Epithelial cell of proximal tubule (primary cell): ENCODE results near the gene ZSCAN12. TPM values are rescaled to one million over a fixed set of nuclear protein-coding genes. Genes with fewer than 3 reads are reported as not detected.

Experiments
- DNase-seq: peaks from one replicate; pipeline ENCODE4 v3.0.0-alpha.2; 2011; ENCODE audit warnings: low read depth
- H3K4me3 ChIP-seq: 2 replicates; pipeline ENCODE4 v1.5.1; 2011; ENCODE audit warnings: low read depth, mild to moderate bottlenecking, low read length
- total RNA-seq: library from RNA; depleted of rRNA; stranded (reverse); fragments of >200 nt; gene quantifications from 2 replicates; pipeline ENCODE4 v1.2.3, GENCODE V29; 2015
- TF ChIP-seq, protein P1 (sequence below): conservative IDR thresholded peaks from 2 replicates; pipeline ENCODE4 v1.5.1; 2012; ENCODE audit warnings: low read depth, mild to moderate bottlenecking, low read length

Gene ZSCAN12
- total RNA-seq, 1 donor from 2014 or later, result 4.9 TPM

DNA sequence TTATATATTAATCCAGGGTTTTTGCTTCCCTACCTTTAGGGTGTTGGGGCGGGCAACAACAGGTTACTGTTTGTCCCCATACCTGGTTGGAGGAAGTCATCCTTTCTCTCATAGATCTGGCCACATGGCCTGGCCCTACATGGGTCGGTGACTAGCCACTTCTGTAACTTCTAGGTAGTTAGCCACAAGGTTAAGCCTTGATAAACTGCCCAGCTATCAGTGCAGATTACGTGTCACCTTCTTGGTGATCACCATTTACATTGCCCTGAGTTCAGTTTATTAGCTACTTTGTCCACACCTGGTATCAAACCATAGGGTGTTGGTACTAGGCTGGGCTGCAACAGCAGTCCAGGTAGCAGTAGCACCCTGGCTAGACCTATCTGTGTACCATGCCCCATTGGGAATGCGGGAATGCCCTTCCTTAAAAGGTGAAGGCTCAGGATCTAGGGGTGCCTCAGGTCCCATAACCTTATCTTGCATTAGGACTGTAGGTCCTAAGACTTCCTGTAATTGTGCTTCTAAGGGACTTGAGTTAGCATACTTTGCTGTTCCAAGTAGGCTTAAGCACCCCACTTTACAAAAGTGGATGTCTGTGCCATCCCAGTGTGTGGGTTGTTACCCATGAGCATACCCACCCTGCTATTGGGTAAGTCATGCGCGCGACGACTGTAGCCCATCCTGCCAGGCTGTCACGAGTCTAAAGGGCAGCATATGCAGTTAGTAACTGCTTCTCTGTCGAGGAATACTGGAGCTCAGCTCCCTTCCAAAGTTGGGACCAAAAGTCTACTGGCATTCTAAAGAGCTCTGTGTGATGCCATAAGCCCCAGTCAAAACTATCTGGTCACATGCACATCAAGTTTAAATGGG lies 44.6 kb downstream of the ZSCAN12 start:
- peak overlapping the region; percentile 71 for H3K4me3 ChIP-seq
- DNase-seq, result no peak

DNA sequence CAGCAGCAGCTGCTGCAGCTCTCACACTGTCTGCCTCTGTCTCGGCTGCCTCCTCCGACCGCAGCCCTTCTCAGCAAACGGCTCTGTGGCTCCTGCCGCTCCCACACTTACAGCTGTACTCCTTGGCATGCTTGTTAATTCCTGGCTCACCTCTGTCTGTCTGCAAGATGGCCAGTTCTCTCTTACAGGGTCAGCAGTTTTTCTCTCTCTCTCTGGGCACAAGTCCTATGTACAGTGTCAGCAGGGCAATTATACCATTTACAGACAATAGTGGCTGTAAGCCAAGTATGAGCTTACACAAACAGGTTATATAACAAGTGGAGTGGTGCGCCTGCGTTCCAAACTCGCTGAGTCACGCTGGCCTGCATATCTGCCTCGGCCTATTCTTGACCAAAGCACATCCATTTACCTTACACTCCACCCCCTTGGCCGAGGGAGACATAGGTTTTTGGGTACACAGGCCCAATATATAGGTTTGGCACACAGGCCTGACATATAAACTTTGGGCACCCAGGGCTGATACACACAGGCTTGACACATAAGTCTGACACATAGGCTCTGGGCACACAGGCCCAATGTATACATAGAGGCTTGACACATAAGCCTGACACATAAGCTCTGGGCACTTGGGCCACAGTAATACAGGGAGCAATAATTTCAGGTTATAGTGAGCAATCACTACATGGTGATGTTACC lies 45.4 kb downstream of the ZSCAN12 start:
- peak; percentile 56 for DNase-seq
- H3K4me3 ChIP-seq, result peak overlapping the region; percentile 25
- TF ChIP-seq, protein P1, sequence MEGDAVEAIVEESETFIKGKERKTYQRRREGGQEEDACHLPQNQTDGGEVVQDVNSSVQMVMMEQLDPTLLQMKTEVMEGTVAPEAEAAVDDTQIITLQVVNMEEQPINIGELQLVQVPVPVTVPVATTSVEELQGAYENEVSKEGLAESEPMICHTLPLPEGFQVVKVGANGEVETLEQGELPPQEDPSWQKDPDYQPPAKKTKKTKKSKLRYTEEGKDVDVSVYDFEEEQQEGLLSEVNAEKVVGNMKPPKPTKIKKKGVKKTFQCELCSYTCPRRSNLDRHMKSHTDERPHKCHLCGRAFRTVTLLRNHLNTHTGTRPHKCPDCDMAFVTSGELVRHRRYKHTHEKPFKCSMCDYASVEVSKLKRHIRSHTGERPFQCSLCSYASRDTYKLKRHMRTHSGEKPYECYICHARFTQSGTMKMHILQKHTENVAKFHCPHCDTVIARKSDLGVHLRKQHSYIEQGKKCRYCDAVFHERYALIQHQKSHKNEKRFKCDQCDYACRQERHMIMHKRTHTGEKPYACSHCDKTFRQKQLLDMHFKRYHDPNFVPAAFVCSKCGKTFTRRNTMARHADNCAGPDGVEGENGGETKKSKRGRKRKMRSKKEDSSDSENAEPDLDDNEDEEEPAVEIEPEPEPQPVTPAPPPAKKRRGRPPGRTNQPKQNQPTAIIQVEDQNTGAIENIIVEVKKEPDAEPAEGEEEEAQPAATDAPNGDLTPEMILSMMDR, result no peak

More for the DNA sequence above, 44.6 kb downstream of the ZSCAN12 start:
- TF ChIP-seq, protein P1, result no peak

DNA sequence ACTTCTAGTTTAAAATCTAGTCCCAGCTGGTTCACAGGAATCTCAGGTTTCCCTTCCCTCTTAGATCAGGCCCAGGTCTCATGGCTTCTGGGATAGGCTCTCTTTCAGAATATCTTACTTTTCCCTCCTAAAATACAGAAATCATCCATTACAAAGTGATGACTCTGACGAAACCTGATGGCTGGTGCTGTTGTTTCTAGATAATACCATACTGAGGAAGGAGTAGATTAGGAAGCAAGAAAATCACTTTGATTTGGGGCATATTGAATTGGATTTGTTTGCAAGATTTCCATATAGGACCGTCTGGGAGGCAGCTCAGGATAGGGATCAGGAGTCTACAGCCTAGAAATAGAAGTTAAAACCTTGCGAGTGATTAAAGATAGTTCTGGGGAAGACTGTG lies 46.2 kb downstream of the ZSCAN12 start:
- no peak for DNase-seq
- TF ChIP-seq, protein P1, result no peak
- H3K4me3 ChIP-seq, result peak overlapping the region; percentile 25

DNA sequence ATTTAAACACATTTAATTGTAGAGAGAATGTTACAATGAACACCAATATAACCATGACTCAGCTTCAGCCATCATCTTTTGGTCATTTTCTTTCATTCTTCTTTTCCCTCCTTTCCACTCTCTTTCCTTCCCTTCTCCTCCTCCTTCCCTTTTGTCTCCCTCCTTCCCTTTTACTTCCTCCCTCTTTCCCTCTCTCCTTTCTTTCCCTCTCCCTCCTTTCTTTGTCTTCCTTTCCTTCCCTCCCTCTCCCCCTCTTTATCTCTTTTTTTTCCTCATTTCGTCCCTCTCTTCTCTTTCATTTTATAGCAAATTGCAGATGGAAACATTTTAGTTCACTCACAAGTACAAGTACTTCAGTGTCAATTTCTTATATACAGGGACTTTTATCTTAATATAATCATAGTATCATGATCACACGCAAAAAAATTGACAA lies 48.0 kb downstream of the ZSCAN12 start:
- no peak overlapping the region for H3K4me3 ChIP-seq
- DNase-seq, result no peak
- TF ChIP-seq, protein P1, result no peak

DNA sequence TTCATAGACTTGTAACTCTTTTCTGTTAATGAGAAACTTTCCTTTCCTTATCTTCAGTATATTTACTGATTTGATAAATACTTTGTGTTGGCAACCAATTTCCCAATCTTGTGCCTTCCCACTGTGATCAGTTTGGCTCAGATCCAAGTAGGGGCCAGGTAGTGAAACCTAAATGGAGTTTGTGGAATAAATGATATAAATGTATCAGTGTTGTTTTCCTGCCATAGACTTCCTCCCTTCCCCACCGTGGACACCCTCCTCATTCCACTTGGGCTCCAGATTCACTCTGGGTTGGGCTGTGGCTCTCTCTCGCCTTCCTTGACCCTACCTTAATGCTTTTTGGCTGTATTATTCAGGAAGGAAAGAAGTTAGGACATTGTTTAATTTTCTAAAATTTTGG lies 48.5 kb downstream of the ZSCAN12 start:
- DNase-seq, result no peak
- peak overlapping the region; percentile 84 for H3K4me3 ChIP-seq
- TF ChIP-seq, protein P1, result no peak

DNA sequence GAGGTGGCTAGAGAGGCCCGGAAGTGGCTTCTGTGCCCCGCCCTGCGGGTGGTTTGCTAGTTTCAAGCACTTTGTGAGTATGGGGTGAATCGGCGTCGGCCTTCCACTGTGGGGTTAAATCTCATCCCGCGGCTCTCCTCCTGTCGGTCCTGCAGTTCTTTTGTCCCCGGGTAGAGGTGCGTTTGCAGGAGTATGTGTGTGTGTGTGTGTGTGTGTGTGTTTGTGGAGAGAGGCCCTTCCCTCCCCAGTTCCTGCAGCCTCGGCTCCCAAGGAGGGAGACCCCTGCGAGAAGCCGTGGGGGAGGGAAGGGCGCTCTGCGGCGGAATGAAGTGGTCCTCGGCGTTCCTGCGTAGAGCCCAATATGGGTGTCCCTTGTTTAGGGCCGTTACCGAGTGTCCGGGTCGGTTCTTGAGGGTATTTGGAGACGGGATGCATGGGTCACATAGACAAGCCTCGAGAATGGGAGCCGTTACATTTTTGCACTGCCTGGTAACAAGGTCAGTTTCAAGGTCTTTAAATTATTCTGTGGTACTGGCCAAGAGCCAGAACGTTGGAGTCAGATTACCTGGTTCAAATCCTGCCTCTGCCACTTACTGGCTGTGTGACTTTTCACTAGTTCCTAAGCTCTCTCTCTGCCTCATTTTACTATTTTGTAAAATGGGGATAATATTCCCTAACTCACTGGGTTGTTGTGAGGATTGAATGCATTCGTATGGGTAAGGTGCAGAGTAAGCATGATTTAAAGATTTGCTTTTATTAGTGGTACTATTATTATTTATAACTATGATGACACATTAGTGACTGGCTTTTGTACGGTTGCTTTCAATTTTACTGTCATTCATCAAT lies 49.4 kb downstream of the ZSCAN12 start, which contains the start of gene ZKSCAN3:
Gene ZKSCAN3, plus strand, starts transcription at position 56 of the 846 bp plus-strand sequence. CDS start 9,640 bp downstream, outside the sequence.
- no peak for DNase-seq
- peak within 1 kb of the TSS; percentile 84 for H3K4me3 ChIP-seq
- TF ChIP-seq, protein P1, result no peak
